Esophagus (tissue), 2 donors: ENCODE results near the gene EFNB2. TPM values are rescaled to one million over a fixed set of nuclear protein-coding genes. Genes with fewer than 3 reads are reported as not detected.
A peak's percentile ranks its signal among the peaks of the same experiment; 100 is the strongest.

ENCODE experiments used
- H3K27ac ChIP-seq, 2 donors: one replicate each; pipeline ENCODE4 v1.5.1; 2013; ENCODE audit warnings: low read depth in 2 of 2, mild to moderate bottlenecking in 2 of 2, inconsistent platforms in 1 of 2, low read length in 1 of 2, moderate library complexity in 1 of 2
- H3K27me3 ChIP-seq, 2 donors: one replicate each; pipeline ENCODE4 v1.6.1; 2013; ENCODE audit warnings: low read length in 2 of 2, control low read depth in 1 of 2, mild to moderate bottlenecking in 1 of 2; ENCODE audit not compliant: insufficient read depth in 2 of 2, control insufficient read depth in 1 of 2
- H3K36me3 ChIP-seq, 2 donors: one replicate each; pipeline ENCODE4 v1.6.1; 2013; ENCODE audit warnings: low read length in 1 of 2; ENCODE audit not compliant: control insufficient read depth in 2 of 2, insufficient read depth in 2 of 2
- H3K4me1 ChIP-seq, 2 donors: one replicate each; pipeline ENCODE4 v1.6.1; 2013; ENCODE audit warnings: low read length in 1 of 2; ENCODE audit not compliant: control insufficient read depth in 2 of 2, insufficient read depth in 2 of 2
- H3K4me3 ChIP-seq, 2 donors: one replicate each; pipeline ENCODE4 v1.5.1; 2013; ENCODE audit warnings: low read length in 2 of 2, mild to moderate bottlenecking in 2 of 2, low read depth in 1 of 2, moderate library complexity in 1 of 2
- H3K9me3 ChIP-seq, 2 donors: one replicate each; pipeline ENCODE4 v1.6.1; 2013; ENCODE audit warnings: mild to moderate bottlenecking in 2 of 2, low read depth in 1 of 2, low read length in 1 of 2, moderate library complexity in 1 of 2; ENCODE audit not compliant: control insufficient read depth in 2 of 2, insufficient read depth in 1 of 2
- WGBS, 2 donors: extraction: QIAGEN DNeasy Blood & Tissue Kit; methylation state at CpG; one replicate each; pipeline ENCODE4 v1.1.7; 2013; 5-methylcytosine and 5-hydroxymethylcytosine counted together
- polyA plus RNA-seq, 2 donors: library from polyadenylated mRNA; stranded (reverse); fragments of 200-250 nt; gene quantifications; one replicate each; pipeline ENCODE4 v1.2.3, GENCODE V29; 2013
- donor health status: healthy with polysubstance abuse.
- donor health status: Bipolar disorder and iron deficiency.

EFNB2 gene
- polyA plus RNA-seq, 2 donors: 8.0 to 8.4 TPM

GRCh38 chr13:106527445-106527801 is 8.0 kb downstream of the EFNB2 start:
- no peaks in the 10 kb centered on the region for H3K9me3 ChIP-seq
- 86 to 90% methylated on average over 1 of the region's 1 CpG for WGBS, 2 donors
- H3K27me3 ChIP-seq: no peaks in the 10 kb centered on the region
- H3K27ac ChIP-seq: no peak overlapping the region
- H3K4me1 ChIP-seq: peaks cover 6 to 13% of the 10 kb centered on the region in 2 donors
- no peak overlapping the region for H3K4me3 ChIP-seq
- no peaks in the 10 kb centered on the region for H3K36me3 ChIP-seq

GRCh38 chr13:106526738-106527444 is 8.6 kb downstream of the EFNB2 start:
- Histone ChIP-seq H3K9me3 (no peaks in the 10 kb centered on the region), H3K36me3 (no peaks in the 10 kb centered on the region), H3K4me3 (no peak overlapping the region), H3K27ac (no peak overlapping the region), H3K4me1 (peaks cover 5 to 13% of the 10 kb centered on the region in 2 donors), H3K27me3 (no peaks in the 10 kb centered on the region)
- 76 to 84% methylated on average over 8 of the region's 8 CpGs for WGBS, 2 donors

- Histone ChIP-seq H3K27me3 (no peaks in the 10 kb centered on the region), H3K27ac (no peak overlapping the region), H3K4me3 (no peak overlapping the region), H3K9me3 (no peaks in the 10 kb centered on the region), H3K36me3 (no peaks in the 10 kb centered on the region), H3K4me1 (peaks cover 5 to 13% of the 10 kb centered on the region in 2 donors)
- WGBS, 2 donors: 59 to 68% methylated on average over 3 of the region's 3 CpGs
Observed at GRCh38 chr13:106525865-106526264, 9.6 kb downstream of the EFNB2 start.

- 54 to 65% methylated on average over 2 of the region's 2 CpGs for WGBS, 2 donors
- H3K27me3 ChIP-seq: no peaks in the 10 kb centered on the region
- no peak overlapping the region for H3K27ac ChIP-seq
- no peaks in the 10 kb centered on the region for H3K9me3 ChIP-seq
- H3K4me1 ChIP-seq: peaks cover 5 to 12% of the 10 kb centered on the region in 2 donors
- H3K4me3 ChIP-seq: no peak overlapping the region
- H3K36me3 ChIP-seq: no peaks in the 10 kb centered on the region
Observed at GRCh38 chr13:106524108-106524507, 11.4 kb downstream of the EFNB2 start.

- Histone ChIP-seq H3K9me3 (no peaks in the 10 kb centered on the region), H3K4me3 (peak overlapping the region in 1 of 2 donors; percentile 19), H3K36me3 (no peaks in the 10 kb centered on the region), H3K4me1 (peaks cover 5 to 13% of the 10 kb centered on the region in 2 donors), H3K27me3 (no peaks in the 10 kb centered on the region), H3K27ac (peak overlapping the region; percentile 55 to 80)
- 27 to 46% methylated on average over 3 of the region's 3 CpGs for WGBS, 2 donors
Observed at GRCh38 chr13:106523576-106523975, 11.9 kb downstream of the EFNB2 start.

- peak overlapping the region; percentile 80 to 83 for H3K27ac ChIP-seq
Observed at GRCh38 chr13:106522898-106523525, 12.4 kb downstream of the EFNB2 start.

GRCh38 chr13:106522112-106522705 is 13.3 kb downstream of the EFNB2 start:
- Histone ChIP-seq H3K4me3 (no peak overlapping the region), H3K27me3 (no peaks in the 10 kb centered on the region), H3K4me1 (peaks cover 5 to 16% of the 10 kb centered on the region in 2 donors), H3K27ac (peak overlapping the region; percentile 80 to 83), H3K9me3 (no peaks in the 10 kb centered on the region), H3K36me3 (no peaks in the 10 kb centered on the region)
- WGBS, 2 donors: 53 to 57% methylated on average over 5 of the region's 5 CpGs

More at GRCh38 chr13:106522898-106523525, 12.4 kb downstream of the EFNB2 start:
- peaks cover 5 to 16% of the 10 kb centered on the region in 2 donors for H3K4me1 ChIP-seq
- no peaks in the 10 kb centered on the region for H3K36me3 ChIP-seq
- no peaks in the 10 kb centered on the region for H3K27me3 ChIP-seq
- WGBS, 2 donors: 56 to 60% methylated on average over 7 of the region's 7 CpGs
- H3K9me3 ChIP-seq: no peaks in the 10 kb centered on the region
- H3K4me3 ChIP-seq: peak overlapping the region in 1 of 2 donors; percentile 19

- Histone ChIP-seq H3K36me3 (no peaks in the 10 kb centered on the region), H3K9me3 (no peaks in the 10 kb centered on the region), H3K4me3 (no peak overlapping the region), H3K27me3 (no peaks in the 10 kb centered on the region), H3K4me1 (peaks cover 5 to 13% of the 10 kb centered on the region in 2 donors), H3K27ac (peak overlapping the region in 1 of 2 donors; percentile 42)
- WGBS, 2 donors: 43 to 44% methylated on average over 5 of the region's 5 CpGs
Observed at GRCh38 chr13:106521095-106521799, 14.2 kb downstream of the EFNB2 start.

GRCh38 chr13:106520251-106521054 is 15.0 kb downstream of the EFNB2 start:
- Histone ChIP-seq H3K4me3 (no peak overlapping the region), H3K27me3 (no peaks in the 10 kb centered on the region), H3K9me3 (no peaks in the 10 kb centered on the region), H3K27ac (no peak overlapping the region), H3K4me1 (peaks cover 2 to 12% of the 10 kb centered on the region in 2 donors), H3K36me3 (no peaks in the 10 kb centered on the region)
- WGBS, 2 donors: 58 to 59% methylated on average over 12 of the region's 12 CpGs
